GM21447 (cell line): Measurements from ENCODE around the gene UCMA.
"Not testable (repeated sequence)": the region's sequence is repeated elsewhere in the genome, so short reads cannot be mapped to it uniquely, and the experiment has no call there.

ENCODE experiments used
- ATAC-seq: cut with Tn5 transposase; IDR thresholded peaks from one replicate; pipeline ENCODE4 v1.9.1; 2021; ENCODE audit not compliant: unreplicated experiment

UCMA gene

GRCh38 chr10:13234172-13234571 is at the start of gene UCMA:
UCMA (minus strand) TSS chr10:13234374; CDS start chr10:13234258, 116 bp downstream.
- ATAC-seq = no peak

- ATAC-seq = not testable (repeated sequence)
These were observed 48.2 kb upstream of the UCMA start for GRCh38 chr10:13282348-13282747.

- no peak for ATAC-seq
These were observed 42.7 kb upstream of the UCMA start for GRCh38 chr10:13276749-13277365.

- ATAC-seq = not testable (repeated sequence)
These were observed 42.0 kb upstream of the UCMA start for GRCh38 chr10:13276146-13276545.

GRCh38 chr10:13272164-13272571 is 38.0 kb upstream of the UCMA start:
- no peak for ATAC-seq

- ATAC-seq = peak; percentile 63
These were observed 37.5 kb upstream of the UCMA start for GRCh38 chr10:13271552-13272163.

GRCh38 chr10:13270877-13271551 is 36.8 kb upstream of the UCMA start:
- ATAC-seq = no peak

- no peak for ATAC-seq
These were observed 34.7 kb upstream of the UCMA start for GRCh38 chr10:13268841-13269240.

GRCh38 chr10:13268310-13268709 is 34.1 kb upstream of the UCMA start:
- ATAC-seq = no peak

- ATAC-seq = no peak
These were observed 29.4 kb upstream of the UCMA start for GRCh38 chr10:13263591-13263990.

GRCh38 chr10:13262433-13262832 is 28.3 kb upstream of the UCMA start:
- no peak for ATAC-seq

GRCh38 chr10:13257621-13258140 is 23.5 kb upstream of the UCMA start:
- ATAC-seq = no peak

GRCh38 chr10:13256627-13257026 is 22.5 kb upstream of the UCMA start:
- no peak for ATAC-seq

- ATAC-seq = no peak
These were observed 19.6 kb upstream of the UCMA start for GRCh38 chr10:13253726-13254125.

- ATAC-seq = no peak
These were observed 13.6 kb upstream of the UCMA start for GRCh38 chr10:13247784-13248183.

- no peak for ATAC-seq
These were observed 13.1 kb upstream of the UCMA start for GRCh38 chr10:13247246-13247645.

GRCh38 chr10:13242260-13242659 is 8.1 kb upstream of the UCMA start:
- not testable (repeated sequence) for ATAC-seq

- no peak for ATAC-seq
These were observed 7.4 kb upstream of the UCMA start for GRCh38 chr10:13241613-13242012.

- no peak for ATAC-seq
These were observed 5.7 kb upstream of the UCMA start for GRCh38 chr10:13239923-13240322.

GRCh38 chr10:13238271-13239077 is 4.3 kb upstream of the UCMA start:
- no peak for ATAC-seq

- ATAC-seq = no peak
These were observed 2.5 kb upstream of the UCMA start for GRCh38 chr10:13236638-13237037.
